ENCODE measurements around the gene CCNJ.
A peak's percentile ranks its signal among the peaks of the same experiment; 100 is the strongest.

The CCNJ gene

DNA sequence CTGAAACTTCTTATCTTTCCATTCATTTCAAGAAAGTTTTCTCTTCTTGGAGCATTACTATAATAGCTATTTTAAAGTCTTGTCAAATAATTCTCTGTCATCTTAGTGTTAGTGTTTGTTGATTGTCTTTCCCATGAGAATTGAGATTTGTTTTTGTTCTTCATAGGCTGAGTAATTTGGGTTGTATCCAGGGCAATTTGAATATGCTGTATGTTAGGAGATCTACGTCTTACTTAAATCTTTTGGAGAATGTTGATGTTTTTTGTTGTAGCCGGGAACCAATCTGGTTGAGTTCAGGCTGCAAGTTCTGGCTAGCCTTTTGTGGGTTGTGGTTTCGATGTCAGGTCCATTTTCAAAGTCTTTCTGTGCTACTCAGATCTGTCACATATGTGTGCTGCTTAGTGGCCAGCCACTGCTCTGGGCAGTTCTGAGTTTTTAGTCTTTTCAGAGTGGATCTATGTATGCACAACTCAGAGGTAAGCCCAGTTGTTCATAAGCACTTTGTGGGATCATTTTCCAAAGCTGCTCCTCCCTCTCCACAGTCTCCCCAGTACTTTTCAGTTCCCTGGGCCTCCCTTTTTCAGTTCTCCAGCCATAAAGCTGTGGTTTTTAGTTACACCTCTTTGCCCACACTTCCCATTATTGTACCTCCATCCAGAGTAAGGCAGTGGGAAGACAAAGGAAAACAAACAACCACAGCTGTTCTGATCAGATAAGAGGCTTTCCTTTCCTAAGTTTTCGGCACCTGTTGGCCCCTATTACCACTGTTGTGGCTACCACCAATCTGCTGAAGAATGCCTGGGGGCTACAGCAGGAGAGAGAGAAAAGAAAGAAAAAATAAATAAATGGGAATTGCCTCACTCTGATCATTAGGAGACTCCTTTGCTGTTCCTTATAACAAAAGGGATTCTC, 4.7 kb upstream of the CCNJ start:
- TF ChIP-seq EZH2phosphoT487 (IDR thresholded peaks at IDR 0.05; ENCODE audit: borderline replicate concordance, low read length) (no peak), CTCF (IDR thresholded peaks at IDR 0.05; ENCODE audit: low read depth, low read length, poor library complexity, severe bottlenecking) (no peak)
- no peaks in the 10 kb centered on the region for H3F3A ChIP-seq (ENCODE audit: control insufficient read depth, insufficient read depth)
- H3K36me3 ChIP-seq (ENCODE audit: control insufficient read depth, low read length), result no peaks in the 10 kb centered on the region

DNA sequence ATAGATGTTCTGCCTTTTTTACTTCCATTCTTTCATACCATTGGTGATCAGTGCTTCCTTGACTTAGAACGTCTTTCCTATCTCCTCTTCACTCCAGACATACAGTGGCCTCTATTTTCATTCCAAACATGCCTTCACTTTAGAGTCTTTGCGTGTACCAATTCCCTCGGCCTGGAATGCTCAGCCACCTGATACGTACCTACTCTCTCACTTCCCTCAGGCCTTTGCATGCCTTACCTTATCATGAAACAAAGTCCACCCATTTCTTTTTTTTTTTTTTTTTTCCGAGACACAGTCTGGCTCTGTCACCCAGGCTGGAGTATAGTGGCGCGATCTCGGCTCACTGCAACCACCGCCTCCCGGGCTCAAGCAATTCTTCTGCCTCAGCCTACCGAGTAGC, 2.2 kb upstream of the CCNJ start:
- H3F3A ChIP-seq (ENCODE audit: control insufficient read depth, insufficient read depth), result no peaks in the 10 kb centered on the region
- TF ChIP-seq EZH2phosphoT487 (IDR thresholded peaks at IDR 0.05; ENCODE audit: borderline replicate concordance, low read length) (no peak), CTCF (IDR thresholded peaks at IDR 0.05; ENCODE audit: low read depth, low read length, poor library complexity, severe bottlenecking) (no peak)
- H3K4me1 ChIP-seq (ENCODE audit: control insufficient read depth, low read length), result peaks cover 25% of the 10 kb centered on the region
- H4K20me1 ChIP-seq (ENCODE audit: control insufficient read depth, insufficient read depth, low read depth, low read length), result no peaks in the 10 kb centered on the region
- no peak overlapping the region for H3K4me3 ChIP-seq (ENCODE audit: low read length)
- no peaks in the 10 kb centered on the region for H3K9me3 ChIP-seq (ENCODE audit: control insufficient read depth, insufficient read depth, low read length)
- no peak overlapping the region for H3K27ac ChIP-seq (ENCODE audit: low read depth, low read length)
- H3K79me2 ChIP-seq (ENCODE audit: control insufficient read depth, low read length), result peaks cover 35% of the 10 kb centered on the region
- H3K27me3 ChIP-seq (ENCODE audit: control insufficient read depth, low read length), result no peaks in the 10 kb centered on the region
- peaks cover 17% of the 10 kb centered on the region for H3K36me3 ChIP-seq (ENCODE audit: control insufficient read depth, low read length)
- H3K4me2 ChIP-seq (ENCODE audit: low read length), result no peak overlapping the region
- no peaks in the 10 kb centered on the region for H3K9me2 ChIP-seq (replicated peaks; ENCODE audit: control insufficient read depth, low read length)

More for the DNA sequence above, 4.7 kb upstream of the CCNJ start:
- Histone ChIP-seq H3K27ac (ENCODE audit: low read depth, low read length) (no peak overlapping the region), H3K4me1 (ENCODE audit: control insufficient read depth, low read length) (peaks cover 19% of the 10 kb centered on the region), H4K20me1 (ENCODE audit: control insufficient read depth, insufficient read depth, low read depth, low read length) (no peaks in the 10 kb centered on the region), H3K4me2 (ENCODE audit: low read length) (no peak overlapping the region), H3K79me2 (ENCODE audit: control insufficient read depth, low read length) (peaks cover 11% of the 10 kb centered on the region), H3K4me3 (ENCODE audit: low read length) (no peak overlapping the region), H3K27me3 (ENCODE audit: control insufficient read depth, low read length) (no peaks in the 10 kb centered on the region), H3K9me3 (ENCODE audit: control insufficient read depth, insufficient read depth, low read length) (no peaks in the 10 kb centered on the region), H3K9me2 (replicated peaks; ENCODE audit: control insufficient read depth, low read length) (no peaks in the 10 kb centered on the region)

DNA sequence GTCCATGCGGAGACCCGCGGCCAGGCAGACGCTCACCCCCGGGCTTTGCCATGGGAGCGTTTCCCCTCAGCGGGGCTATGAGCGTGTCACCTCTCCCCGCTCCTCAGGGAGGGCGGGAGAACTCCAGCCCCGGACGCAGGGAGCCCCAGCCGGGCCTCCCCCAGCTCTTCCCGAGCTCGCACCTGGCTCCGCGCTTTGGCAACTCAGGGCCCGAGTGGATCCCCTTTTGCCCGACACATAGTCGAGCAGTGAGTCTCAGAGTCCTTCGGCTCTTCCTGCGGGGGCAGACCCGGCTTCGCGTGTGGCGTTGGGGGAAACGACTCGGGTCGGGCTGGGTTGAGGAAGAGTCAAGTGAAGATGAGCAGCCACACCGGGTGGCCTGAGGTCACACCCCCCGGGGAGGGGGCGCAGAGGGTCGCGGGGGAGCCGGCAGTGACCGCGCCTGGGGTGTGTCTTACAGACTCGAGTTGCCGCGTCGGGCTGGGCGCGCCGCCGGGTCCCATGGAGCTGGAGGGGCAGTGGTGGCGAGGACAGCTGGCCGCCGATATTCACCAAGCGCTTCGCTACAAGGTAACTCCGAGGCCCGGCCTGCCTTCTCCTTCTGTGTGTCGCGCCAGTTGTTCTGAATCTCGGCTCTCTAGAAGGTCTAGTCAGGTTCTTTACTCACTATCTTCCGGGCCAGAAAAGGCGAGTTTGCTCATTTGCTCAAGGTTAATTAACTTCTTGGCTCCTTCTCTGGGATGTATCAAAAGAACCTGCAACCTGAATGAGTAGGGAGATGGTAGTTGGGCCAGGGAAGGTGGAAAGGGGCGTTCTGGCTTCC, 721 bp downstream of the CCNJ start:
- Histone ChIP-seq H3K4me2 (ENCODE audit: low read length) (peak overlapping the region; percentile 69), H3K27ac (ENCODE audit: low read depth, low read length) (peak overlapping the region; percentile 31), H3K36me3 (ENCODE audit: control insufficient read depth, low read length) (peaks cover 46% of the 10 kb centered on the region), H3F3A (ENCODE audit: control insufficient read depth, insufficient read depth) (no peaks in the 10 kb centered on the region), H3K4me3 (ENCODE audit: low read length) (peak overlapping the region; percentile 95), H3K27me3 (ENCODE audit: control insufficient read depth, low read length) (no peaks in the 10 kb centered on the region), H3K9me2 (replicated peaks; ENCODE audit: control insufficient read depth, low read length) (no peaks in the 10 kb centered on the region), H3K79me2 (ENCODE audit: control insufficient read depth, low read length) (peaks cover 65% of the 10 kb centered on the region), H3K4me1 (ENCODE audit: control insufficient read depth, low read length) (peaks cover 55% of the 10 kb centered on the region), H3K9me3 (ENCODE audit: control insufficient read depth, insufficient read depth, low read length) (no peaks in the 10 kb centered on the region), H4K20me1 (ENCODE audit: control insufficient read depth, insufficient read depth, low read depth, low read length) (peaks cover 9% of the 10 kb centered on the region; the same call in 1 of the 2 replicates)
- no peak for TF ChIP-seq CTCF (IDR thresholded peaks at IDR 0.05; ENCODE audit: low read depth, low read length, poor library complexity, severe bottlenecking)
- no peak for TF ChIP-seq EZH2phosphoT487 (IDR thresholded peaks at IDR 0.05; ENCODE audit: borderline replicate concordance, low read length)

Data from DOHH2 (cell line).